WTC11 (cell line): ENCODE measurements around the gene CCDC126. TPM values are rescaled to one million over a fixed set of nuclear protein-coding genes. Genes with fewer than 3 reads are reported as not detected.

ENCODE experiments used
- ATAC-seq: fragments of 200-7000 bp; cut with Tn5 transposase; 2 replicates; pipeline ENCODE4 v1.10.0; 2021; ENCODE audit warnings: mild to moderate bottlenecking, moderate library complexity
- CTCF ChIA-PET: fragments of 300-600 bp; sonication (Branson Sonifier 250); formaldehyde crosslinking; loops from one replicate; lab custom pipeline; 2021; ENCODE audit warnings: antibody characterized with exemption; lab: Charles Lee
- POLR2A ChIA-PET: fragments of 350-600 bp; sonication (Branson Sonifier 250); formaldehyde crosslinking; loops from one replicate; lab custom pipeline; 2021; ENCODE audit warnings: antibody characterized with exemption; lab: Charles Lee
- DNase-seq: peaks from one replicate; pipeline ENCODE4 v3.0.0; 2021; ENCODE audit warnings: low spot score
- H3K27ac Mint-ChIP-seq: 2 replicates; pipeline ENCODE4 v1.8.0; 2021; ENCODE audit warnings: mixed read lengths
- H3K27me3 Mint-ChIP-seq: 2 replicates; pipeline ENCODE4 v1.8.0; 2021; ENCODE audit warnings: low read depth, mild to moderate bottlenecking, moderate library complexity, mixed read lengths
- H3K36me3 Mint-ChIP-seq: 2 replicates; pipeline ENCODE4 v1.8.0; 2021; ENCODE audit warnings: mixed read lengths
- H3K4me1 Mint-ChIP-seq: 2 replicates; pipeline ENCODE4 v1.8.0; 2022; ENCODE audit warnings: mixed read lengths
- H3K4me3 Mint-ChIP-seq: 2 replicates; pipeline ENCODE4 v1.8.0; 2021; ENCODE audit warnings: mild to moderate bottlenecking, moderate library complexity, mixed read lengths
- H3K9me3 Mint-ChIP-seq: 2 replicates; pipeline ENCODE4 v1.8.0; 2021; ENCODE audit warnings: mixed read lengths
- CBFB ChIP-seq: sonication (generic); formaldehyde crosslinking; IDR thresholded peaks from 2 replicates; pipeline ENCODE4 v1.8.1; 2022; ENCODE audit warnings: mild to moderate bottlenecking, low read depth, missing genetic modification reagents
- CREM ChIP-seq: sonication (generic); formaldehyde crosslinking; IDR thresholded peaks from 2 replicates; pipeline ENCODE4 v1.8.1; 2022; ENCODE audit warnings: mild to moderate bottlenecking, missing genetic modification reagents, moderate library complexity
- EMX1 ChIP-seq: fragments of 250-450 bp; sonication (Bioruptor Pico); IDR thresholded peaks from 2 replicates; pipeline ENCODE4 v1.8.0; 2021; ENCODE audit warnings: mild to moderate bottlenecking
- ETV6 ChIP-seq: sonication (generic); formaldehyde crosslinking; IDR thresholded peaks from 2 replicates; pipeline ENCODE4 v1.8.1; 2022; ENCODE audit warnings: mild to moderate bottlenecking, missing genetic modification reagents
- FOXK1 ChIP-seq: sonication (generic); formaldehyde crosslinking; IDR thresholded peaks from 2 replicates; pipeline ENCODE4 v1.8.0; 2022; ENCODE audit warnings: mild to moderate bottlenecking, moderate library complexity, missing genetic modification reagents
- GABPB1 ChIP-seq: sonication (generic); formaldehyde crosslinking; IDR thresholded peaks from 2 replicates; pipeline ENCODE4 v1.8.1; 2023; ENCODE audit warnings: mild to moderate bottlenecking, missing genetic modification reagents
- GTF2I ChIP-seq: fragments of 250-450 bp; sonication (Bioruptor Pico); conservative IDR thresholded peaks from 2 replicates; pipeline ENCODE4 v1.4.0; 2021; ENCODE audit warnings: mild to moderate bottlenecking
- IRF2 ChIP-seq: sonication (generic); formaldehyde crosslinking; IDR thresholded peaks from 2 replicates; pipeline ENCODE4 v1.8.0; 2022; ENCODE audit warnings: low read depth, missing genetic modification reagents, borderline replicate concordance
- NFATC4 ChIP-seq: fragments of 250-450 bp; sonication (Bioruptor Pico); IDR thresholded peaks from 2 replicates; pipeline ENCODE4 v1.9.0; 2021; ENCODE audit warnings: mild to moderate bottlenecking
- NR1H2 ChIP-seq: sonication (generic); formaldehyde crosslinking; IDR thresholded peaks from 2 replicates; pipeline ENCODE4 v1.9.0; 2021; ENCODE audit warnings: mild to moderate bottlenecking, moderate library complexity, missing genetic modification reagents
- NR2C2 ChIP-seq: sonication (generic); formaldehyde crosslinking; IDR thresholded peaks from 2 replicates; pipeline ENCODE4 v1.8.0; 2022; ENCODE audit warnings: mild to moderate bottlenecking, missing genetic modification reagents
- NR3C1 ChIP-seq: sonication (generic); formaldehyde crosslinking; conservative IDR thresholded peaks from 2 replicates; pipeline ENCODE4 v1.8.1; 2023; ENCODE audit warnings: low read depth, mild to moderate bottlenecking, missing genetic modification reagents
- RELA ChIP-seq: sonication (generic); formaldehyde crosslinking; IDR thresholded peaks from 2 replicates; pipeline ENCODE4 v1.8.1; 2022; ENCODE audit warnings: missing genetic modification reagents, mild to moderate bottlenecking, borderline replicate concordance
- SMAD3 ChIP-seq: sonication (generic); formaldehyde crosslinking; IDR thresholded peaks from 2 replicates; pipeline ENCODE4 v1.8.0; 2022; ENCODE audit warnings: missing genetic modification reagents, mild to moderate bottlenecking, borderline replicate concordance
- TEAD4 ChIP-seq: sonication (generic); formaldehyde crosslinking; IDR thresholded peaks from 2 replicates; pipeline ENCODE4 v1.8.0; 2022; ENCODE audit warnings: mild to moderate bottlenecking, missing genetic modification reagents
- ZNF121 ChIP-seq: sonication (generic); formaldehyde crosslinking; IDR thresholded peaks from 2 replicates; pipeline ENCODE4 v1.8.0; 2023; ENCODE audit warnings: missing genetic modification reagents
- ZNF219 ChIP-seq: sonication (generic); formaldehyde crosslinking; IDR thresholded peaks from 2 replicates; pipeline ENCODE4 v1.8.0; 2023; ENCODE audit warnings: missing genetic modification reagents, mild to moderate bottlenecking, borderline replicate concordance
- ZNF232 ChIP-seq: sonication (generic); formaldehyde crosslinking; IDR thresholded peaks from 2 replicates; pipeline ENCODE4 v1.8.0; 2022; ENCODE audit warnings: mild to moderate bottlenecking, missing genetic modification reagents
- ZNF317 ChIP-seq: sonication (generic); formaldehyde crosslinking; IDR thresholded peaks from 2 replicates; pipeline ENCODE4 v1.8.1; 2023; ENCODE audit warnings: low read depth, mild to moderate bottlenecking, moderate library complexity, missing genetic modification reagents, borderline replicate concordance
- ZNF416 ChIP-seq: fragments of 250-450 bp; sonication (Bioruptor Pico); IDR thresholded peaks from 2 replicates; pipeline ENCODE4 v1.9.0; 2021; ENCODE audit warnings: mild to moderate bottlenecking, inconsistent platforms
- total RNA-seq: library from RNA; stranded (reverse); gene quantifications from 3 replicates; pipeline ENCODE4 v1.2.3, GENCODE V29; 2021
- TF ChIP-seq, protein P1 (sequence below): fragments of 250-450 bp; sonication (Bioruptor Pico); IDR thresholded peaks from 2 replicates; pipeline ENCODE4 v1.9.0; 2021; ENCODE audit warnings: mild to moderate bottlenecking
- TF ChIP-seq, protein P2 (sequence below): sonication (generic); formaldehyde crosslinking; IDR thresholded peaks from 2 replicates; pipeline ENCODE4 v1.8.1; 2023; ENCODE audit warnings: mild to moderate bottlenecking, moderate library complexity, missing genetic modification reagents
- TF ChIP-seq, protein P3 (sequence below): sonication (generic); formaldehyde crosslinking; IDR thresholded peaks from 2 replicates; pipeline ENCODE4 v1.8.0; 2023; ENCODE audit warnings: mild to moderate bottlenecking, missing genetic modification reagents
- TF ChIP-seq, protein P4 (sequence below): sonication (generic); formaldehyde crosslinking; IDR thresholded peaks from 2 replicates; pipeline ENCODE4 v1.8.1; 2023; ENCODE audit warnings: mild to moderate bottlenecking, missing genetic modification reagents, moderate library complexity
- TF ChIP-seq, protein P5 (sequence below): sonication (generic); formaldehyde crosslinking; IDR thresholded peaks from 2 replicates; pipeline ENCODE4 v1.8.1; 2022; ENCODE audit warnings: mild to moderate bottlenecking, missing genetic modification reagents, moderate library complexity, borderline replicate concordance
- TF ChIP-seq, protein P6 (sequence below): fragments of 250-450 bp; sonication (Bioruptor Pico); IDR thresholded peaks from 2 replicates; pipeline ENCODE4 v1.9.0; 2021; ENCODE audit warnings: moderate library complexity, mild to moderate bottlenecking, inconsistent platforms, borderline replicate concordance
- TF ChIP-seq, protein P7 (sequence below): sonication (generic); formaldehyde crosslinking; conservative IDR thresholded peaks from 2 replicates; pipeline ENCODE4 v1.8.1; 2022; ENCODE audit warnings: mild to moderate bottlenecking, missing genetic modification reagents

The CCDC126 gene
- total RNA-seq, 1 experiment from 2014 or later = 5.1 TPM

DNA sequence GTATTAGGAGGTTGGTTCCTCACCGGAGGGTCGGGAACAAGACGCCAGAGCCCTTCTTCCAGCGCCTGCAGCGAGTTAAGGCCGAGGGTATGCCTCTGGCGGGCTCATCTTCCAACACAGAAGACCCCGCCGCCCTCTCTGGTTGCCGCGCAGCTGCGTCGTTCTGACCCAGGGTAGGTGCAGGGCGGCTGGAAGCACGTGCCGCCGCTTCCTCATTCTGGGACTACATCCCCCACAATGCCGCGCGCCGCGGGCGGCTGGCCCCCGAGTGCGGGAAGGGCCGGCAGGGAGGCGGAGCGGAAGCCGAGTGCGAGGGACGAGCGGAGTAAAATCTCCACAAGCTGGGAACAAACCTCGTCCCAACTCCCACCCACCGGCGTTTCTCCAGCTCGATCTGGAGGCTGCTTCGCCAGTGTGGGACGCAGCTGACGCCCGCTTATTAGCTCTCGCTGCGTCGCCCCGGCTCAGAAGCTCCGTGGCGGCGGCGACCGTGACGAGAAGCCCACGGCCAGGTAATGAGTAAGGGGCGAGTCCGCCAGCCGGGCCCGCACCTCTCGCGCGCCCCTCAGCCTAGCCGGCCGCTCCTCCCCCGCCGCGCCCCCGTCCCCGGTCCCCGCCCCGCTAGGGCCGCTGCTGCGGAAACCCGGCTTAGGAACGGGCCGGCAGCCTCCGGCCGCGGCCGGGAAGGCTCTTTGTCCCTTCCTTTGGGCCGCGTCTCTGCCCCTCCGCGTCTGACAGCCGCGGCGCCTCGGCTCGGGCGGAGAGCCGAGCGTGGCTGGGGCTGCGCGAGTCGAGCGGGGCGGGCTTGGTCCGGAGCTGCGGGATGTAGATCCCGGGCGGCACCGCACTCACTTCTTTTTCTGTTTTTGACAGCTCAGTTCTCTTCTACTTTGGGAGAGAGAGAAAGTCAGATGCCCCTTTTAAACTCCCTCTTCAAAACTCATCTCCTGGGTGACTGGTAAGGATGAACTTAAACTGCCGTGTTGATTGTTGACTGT is at the start of gene CCDC126 (continued):
- TF ChIP-seq, protein P1, sequence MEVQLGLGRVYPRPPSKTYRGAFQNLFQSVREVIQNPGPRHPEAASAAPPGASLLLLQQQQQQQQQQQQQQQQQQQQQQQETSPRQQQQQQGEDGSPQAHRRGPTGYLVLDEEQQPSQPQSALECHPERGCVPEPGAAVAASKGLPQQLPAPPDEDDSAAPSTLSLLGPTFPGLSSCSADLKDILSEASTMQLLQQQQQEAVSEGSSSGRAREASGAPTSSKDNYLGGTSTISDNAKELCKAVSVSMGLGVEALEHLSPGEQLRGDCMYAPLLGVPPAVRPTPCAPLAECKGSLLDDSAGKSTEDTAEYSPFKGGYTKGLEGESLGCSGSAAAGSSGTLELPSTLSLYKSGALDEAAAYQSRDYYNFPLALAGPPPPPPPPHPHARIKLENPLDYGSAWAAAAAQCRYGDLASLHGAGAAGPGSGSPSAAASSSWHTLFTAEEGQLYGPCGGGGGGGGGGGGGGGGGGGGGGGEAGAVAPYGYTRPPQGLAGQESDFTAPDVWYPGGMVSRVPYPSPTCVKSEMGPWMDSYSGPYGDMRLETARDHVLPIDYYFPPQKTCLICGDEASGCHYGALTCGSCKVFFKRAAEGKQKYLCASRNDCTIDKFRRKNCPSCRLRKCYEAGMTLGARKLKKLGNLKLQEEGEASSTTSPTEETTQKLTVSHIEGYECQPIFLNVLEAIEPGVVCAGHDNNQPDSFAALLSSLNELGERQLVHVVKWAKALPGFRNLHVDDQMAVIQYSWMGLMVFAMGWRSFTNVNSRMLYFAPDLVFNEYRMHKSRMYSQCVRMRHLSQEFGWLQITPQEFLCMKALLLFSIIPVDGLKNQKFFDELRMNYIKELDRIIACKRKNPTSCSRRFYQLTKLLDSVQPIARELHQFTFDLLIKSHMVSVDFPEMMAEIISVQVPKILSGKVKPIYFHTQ (CRISPR knock-in tag) = no peak
- TF ChIP-seq SMAD3 (peak; percentile 78), EMX1 (CRISPR knock-in tag) (no peak), CBFB (CRISPR knock-in tag) (peak; percentile 91), CREM (peak; percentile 61), NR1H2 (CRISPR knock-in tag) (no peak), IRF2 (no peak), GTF2I (CRISPR knock-in tag) (no peak), ZNF232 (CRISPR knock-in tag) (peak; percentile 98), NR2C2 (peak; percentile 72)
- TF ChIP-seq, protein P2, sequence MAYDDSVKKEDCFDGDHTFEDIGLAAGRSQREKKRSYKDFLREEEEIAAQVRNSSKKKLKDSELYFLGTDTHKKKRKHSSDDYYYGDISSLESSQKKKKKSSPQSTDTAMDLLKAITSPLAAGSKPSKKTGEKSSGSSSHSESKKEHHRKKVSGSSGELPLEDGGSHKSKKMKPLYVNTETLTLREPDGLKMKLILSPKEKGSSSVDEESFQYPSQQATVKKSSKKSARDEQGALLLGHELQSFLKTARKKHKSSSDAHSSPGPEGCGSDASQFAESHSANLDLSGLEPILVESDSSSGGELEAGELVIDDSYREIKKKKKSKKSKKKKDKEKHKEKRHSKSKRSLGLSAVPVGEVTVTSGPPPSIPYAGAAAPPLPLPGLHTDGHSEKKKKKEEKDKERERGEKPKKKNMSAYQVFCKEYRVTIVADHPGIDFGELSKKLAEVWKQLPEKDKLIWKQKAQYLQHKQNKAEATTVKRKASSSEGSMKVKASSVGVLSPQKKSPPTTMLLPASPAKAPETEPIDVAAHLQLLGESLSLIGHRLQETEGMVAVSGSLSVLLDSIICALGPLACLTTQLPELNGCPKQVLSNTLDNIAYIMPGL (CRISPR knock-in tag) = peak; percentile 83
- TF ChIP-seq, protein P3, sequence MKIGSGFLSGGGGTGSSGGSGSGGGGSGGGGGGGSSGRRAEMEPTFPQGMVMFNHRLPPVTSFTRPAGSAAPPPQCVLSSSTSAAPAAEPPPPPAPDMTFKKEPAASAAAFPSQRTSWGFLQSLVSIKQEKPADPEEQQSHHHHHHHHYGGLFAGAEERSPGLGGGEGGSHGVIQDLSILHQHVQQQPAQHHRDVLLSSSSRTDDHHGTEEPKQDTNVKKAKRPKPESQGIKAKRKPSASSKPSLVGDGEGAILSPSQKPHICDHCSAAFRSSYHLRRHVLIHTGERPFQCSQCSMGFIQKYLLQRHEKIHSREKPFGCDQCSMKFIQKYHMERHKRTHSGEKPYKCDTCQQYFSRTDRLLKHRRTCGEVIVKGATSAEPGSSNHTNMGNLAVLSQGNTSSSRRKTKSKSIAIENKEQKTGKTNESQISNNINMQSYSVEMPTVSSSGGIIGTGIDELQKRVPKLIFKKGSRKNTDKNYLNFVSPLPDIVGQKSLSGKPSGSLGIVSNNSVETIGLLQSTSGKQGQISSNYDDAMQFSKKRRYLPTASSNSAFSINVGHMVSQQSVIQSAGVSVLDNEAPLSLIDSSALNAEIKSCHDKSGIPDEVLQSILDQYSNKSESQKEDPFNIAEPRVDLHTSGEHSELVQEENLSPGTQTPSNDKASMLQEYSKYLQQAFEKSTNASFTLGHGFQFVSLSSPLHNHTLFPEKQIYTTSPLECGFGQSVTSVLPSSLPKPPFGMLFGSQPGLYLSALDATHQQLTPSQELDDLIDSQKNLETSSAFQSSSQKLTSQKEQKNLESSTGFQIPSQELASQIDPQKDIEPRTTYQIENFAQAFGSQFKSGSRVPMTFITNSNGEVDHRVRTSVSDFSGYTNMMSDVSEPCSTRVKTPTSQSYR (CRISPR knock-in tag) = peak; percentile 89
- TF ChIP-seq, protein P4, sequence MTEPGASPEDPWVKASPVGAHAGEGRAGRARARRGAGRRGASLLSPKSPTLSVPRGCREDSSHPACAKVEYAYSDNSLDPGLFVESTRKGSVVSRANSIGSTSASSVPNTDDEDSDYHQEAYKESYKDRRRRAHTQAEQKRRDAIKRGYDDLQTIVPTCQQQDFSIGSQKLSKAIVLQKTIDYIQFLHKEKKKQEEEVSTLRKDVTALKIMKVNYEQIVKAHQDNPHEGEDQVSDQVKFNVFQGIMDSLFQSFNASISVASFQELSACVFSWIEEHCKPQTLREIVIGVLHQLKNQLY = no peak
- TF ChIP-seq, protein P5, sequence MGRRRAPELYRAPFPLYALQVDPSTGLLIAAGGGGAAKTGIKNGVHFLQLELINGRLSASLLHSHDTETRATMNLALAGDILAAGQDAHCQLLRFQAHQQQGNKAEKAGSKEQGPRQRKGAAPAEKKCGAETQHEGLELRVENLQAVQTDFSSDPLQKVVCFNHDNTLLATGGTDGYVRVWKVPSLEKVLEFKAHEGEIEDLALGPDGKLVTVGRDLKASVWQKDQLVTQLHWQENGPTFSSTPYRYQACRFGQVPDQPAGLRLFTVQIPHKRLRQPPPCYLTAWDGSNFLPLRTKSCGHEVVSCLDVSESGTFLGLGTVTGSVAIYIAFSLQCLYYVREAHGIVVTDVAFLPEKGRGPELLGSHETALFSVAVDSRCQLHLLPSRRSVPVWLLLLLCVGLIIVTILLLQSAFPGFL (CRISPR knock-in tag) = no peak
- TF ChIP-seq, protein P6, sequence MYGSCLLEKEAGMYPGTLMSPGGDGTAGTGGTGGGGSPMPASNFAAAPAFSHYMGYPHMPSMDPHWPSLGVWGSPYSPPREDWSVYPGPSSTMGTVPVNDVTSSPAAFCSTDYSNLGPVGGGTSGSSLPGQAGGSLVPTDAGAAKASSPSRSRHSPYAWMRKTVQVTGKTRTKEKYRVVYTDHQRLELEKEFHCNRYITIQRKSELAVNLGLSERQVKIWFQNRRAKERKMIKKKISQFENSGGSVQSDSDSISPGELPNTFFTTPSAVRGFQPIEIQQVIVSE (CRISPR knock-in tag) = no peak
- TF ChIP-seq, all 79 proteins: peak for 39

DNA sequence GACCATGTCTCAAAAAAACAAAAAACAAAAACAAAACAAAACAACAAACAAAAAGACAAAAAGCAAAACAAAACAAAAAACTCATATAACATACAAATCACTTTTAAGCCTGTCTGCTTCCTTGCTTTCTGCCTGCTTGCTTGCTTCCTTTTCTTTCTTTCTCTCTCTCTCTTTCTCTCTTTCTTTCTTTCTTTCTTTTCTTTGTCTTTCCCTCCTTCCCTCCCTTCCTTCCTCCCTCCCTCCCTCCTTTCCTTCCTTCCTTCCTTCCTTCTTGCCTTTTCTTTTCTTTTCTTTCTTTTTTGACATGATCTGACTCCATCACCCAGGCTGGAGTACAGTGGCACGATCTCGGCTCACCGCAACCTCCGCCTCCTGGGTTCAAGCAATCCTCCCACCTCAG is 49.5 kb upstream of the CCDC126 start:
- no peaks in the 10 kb centered on the region for H3K27me3 Mint-ChIP-seq
- no peak for TF ChIP-seq RELA (CRISPR knock-in tag)
- no peak for TF ChIP-seq ZNF317 (CRISPR knock-in tag)
- TF ChIP-seq, protein P7, sequence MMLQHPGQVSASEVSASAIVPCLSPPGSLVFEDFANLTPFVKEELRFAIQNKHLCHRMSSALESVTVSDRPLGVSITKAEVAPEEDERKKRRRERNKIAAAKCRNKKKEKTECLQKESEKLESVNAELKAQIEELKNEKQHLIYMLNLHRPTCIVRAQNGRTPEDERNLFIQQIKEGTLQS (CRISPR knock-in tag) = no peak
- no peak for TF ChIP-seq NR3C1 (CRISPR knock-in tag)
- TF ChIP-seq ZNF416 (CRISPR knock-in tag) = no peak
- no peak for TF ChIP-seq ZNF121 (CRISPR knock-in tag)
- TF ChIP-seq TEAD4 (CRISPR knock-in tag) = no peak
- TF ChIP-seq ZNF232 (CRISPR knock-in tag) = no peak
- TF ChIP-seq NFATC4 (CRISPR knock-in tag) = no peak
- no peak for TF ChIP-seq ZNF219 (CRISPR knock-in tag)
- no peak for TF ChIP-seq ETV6 (CRISPR knock-in tag)
- no peak for TF ChIP-seq GABPB1 (CRISPR knock-in tag)
- no peak for TF ChIP-seq FOXK1 (CRISPR knock-in tag)
- TF ChIP-seq, all 79 proteins: peak for 0
- no peak overlapping the region for H3K4me3 Mint-ChIP-seq
- H3K9me3 Mint-ChIP-seq = peaks cover 3% of the 10 kb centered on the region
- ChIA-PET CTCF (interaction anchor here (1.0 to 1.9 kb wide), 6 partner anchors 16 to 1168 kb away, joined by 5 to 14 read pairs (median 11); partner anchors contain the start of genes CCDC126 and TRA2A), POLR2A (no interaction called here)
- ATAC-seq (no peak), DNase-seq (no peak)
- no peak overlapping the region for H3K27ac Mint-ChIP-seq
- H3K36me3 Mint-ChIP-seq = no peaks in the 10 kb centered on the region
- peaks cover 2% of the 10 kb centered on the region for H3K4me1 Mint-ChIP-seq
